Measurements from ENCODE around the gene NLRP11.
"Not testable (repeated sequence)": the region's sequence is repeated elsewhere in the genome, so short reads cannot be mapped to it uniquely, and the experiment has no call there.

Gene NLRP11

GRCh38 chr19:55777528-55777927 lies 54.3 kb downstream of the NLRP11 start:
- no peak for DNase-seq (ENCODE audit: low spot score)

GRCh38 chr19:55769632-55770031 lies 62.2 kb downstream of the NLRP11 start:
- DNase-seq (ENCODE audit: low spot score), result not testable (repeated sequence)

- DNase-seq (ENCODE audit: low spot score), result not testable (repeated sequence)
Observed at GRCh38 chr19:55768818-55769217, 63.0 kb downstream of the NLRP11 start, which contains the start of gene RFPL4AL1. RFPL4AL1 (plus strand) TSS chr19:55769118; CDS start chr19:55771805, 2,687 bp downstream.

- DNase-seq (ENCODE audit: low spot score), result no peak
Observed at GRCh38 chr19:55766466-55766865, 65.3 kb downstream of the NLRP11 start.

GRCh38 chr19:55758797-55759196 lies 73.0 kb downstream of the NLRP11 start, which contains the start of gene RFPL4A:
RFPL4A (plus strand) TSS chr19:55759097; CDS start chr19:55761801, 2,704 bp downstream.
- not testable (repeated sequence) for DNase-seq (ENCODE audit: low spot score)

- not testable (repeated sequence) for DNase-seq (ENCODE audit: low spot score)
Observed at GRCh38 chr19:55756808-55757207, 75.0 kb downstream of the NLRP11 start.

- no peak for DNase-seq (ENCODE audit: low spot score)
Observed at GRCh38 chr19:55753401-55753800, 78.4 kb downstream of the NLRP11 start.

- DNase-seq (ENCODE audit: low spot score), result no peak
Observed at GRCh38 chr19:55750715-55751114, 81.1 kb downstream of the NLRP11 start.

GRCh38 chr19:55738302-55738701 lies 93.5 kb downstream of the NLRP11 start, which contains the start of gene NLRP9:
NLRP9 (minus strand) TSS chr19:55738402; CDS start chr19:55738374, 28 bp downstream.
- DNase-seq (ENCODE audit: low spot score), result no peak

All from GM03348 (cell line).